Measurements from ENCODE around the gene ABHD18. TPM values are rescaled to one million over a fixed set of nuclear protein-coding genes. Genes with fewer than 3 reads are reported as not detected.

Gene ABHD18
- total RNA-seq, 1 donor from 2014 or later = 20.7 TPM

DNA sequence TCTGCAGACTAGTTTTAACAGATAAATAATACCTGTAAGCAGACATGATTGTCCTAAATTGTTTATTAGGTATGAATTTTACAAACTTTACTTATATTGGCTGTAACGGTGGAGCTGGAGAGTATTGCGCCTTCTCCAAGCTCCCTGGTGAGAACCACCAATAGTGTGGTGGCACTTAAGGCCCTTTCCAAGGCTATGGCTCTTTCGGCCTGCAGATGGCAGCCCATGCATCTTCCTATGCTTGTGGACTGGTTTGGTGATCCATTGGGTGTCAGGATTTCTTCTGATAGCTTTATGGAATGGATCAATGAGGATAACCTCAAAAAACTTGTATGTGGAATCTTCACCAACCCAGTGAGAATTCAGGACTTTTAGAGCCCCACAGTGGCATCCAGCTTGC, 103.7 kb downstream of the ABHD18 start:
- no peak for DNase-seq

- no peak for DNase-seq
Measured at GRCh38 chr4:128076464-128076863, 111.3 kb downstream of the ABHD18 start.

Other genes with a start within 250 kb of the ABHD18 start
- gene SLC25A31, start 235.0 kb upstream of the ABHD18 start, total RNA-seq = not detected
- gene HSPA4L, start 183.1 kb upstream of the ABHD18 start, total RNA-seq = 11.8 TPM
- 11.5 TPM for gene PLK4, start 84.5 kb upstream of the ABHD18 start, total RNA-seq
- gene MFSD8, start 233 bp upstream of the ABHD18 start, total RNA-seq = 31.6 TPM
- 32.5 TPM for gene LARP1B, start 95.9 kb downstream of the ABHD18 start, total RNA-seq

Data from tongue (tissue), 2 donors.